OCI-LY7 (cell line): Measurements from ENCODE around the gene ZFYVE16. TPM values are rescaled to one million over a fixed set of nuclear protein-coding genes. Genes with fewer than 3 reads are reported as not detected.

Experiments
- BruUV-seq: library from RNA; stranded (reverse); fragments of 400-500 nt; replicated peaks from 2 replicates; lab custom pipeline; 2021; lab: Mats Ljungman, UMichigan
- CTCF ChIA-PET: fragments of 300-600 bp; sonication (Branson Sonifier 250); formaldehyde crosslinking; loops from one replicate; lab custom pipeline; 2022; ENCODE audit warnings: antibody characterized with exemption; ENCODE audit not compliant: unreplicated experiment; lab: Charles Lee
- POLR2A ChIA-PET: fragments of 300-600 bp; sonication (Branson Sonifier 250); formaldehyde crosslinking; loops from one replicate; lab custom pipeline; 2022; ENCODE audit warnings: antibody characterized with exemption; lab: Charles Lee
- DNase-seq: peaks from one replicate; pipeline ENCODE4 v3.0.0-alpha.2; 2015; ENCODE audit warnings: low spot score
- H2AFZ ChIP-seq: fragments of 200-600 bp; sonication (generic), shearing (Covaris generic); 2 replicates; pipeline ENCODE4 v1.6.1; 2014; ENCODE audit warnings: mild to moderate bottlenecking, antibody characterized with exemption, low read length, moderate library complexity
- H3K27ac ChIP-seq: fragments of 200-600 bp; sonication (generic); 2 replicates; pipeline ENCODE4 v1.5.1; 2014; ENCODE audit warnings: mixed run types, low read depth, mild to moderate bottlenecking, moderate library complexity, low read length, inconsistent platforms; ENCODE audit not compliant: poor library complexity, severe bottlenecking
- H3K36me3 ChIP-seq: fragments of 200-600 bp; sonication (generic); 2 replicates; pipeline ENCODE4 v1.6.1; 2014; ENCODE audit warnings: mild to moderate bottlenecking, antibody characterized with exemption, low read length, moderate library complexity, mixed read lengths; ENCODE audit not compliant: insufficient read depth
- H3K4me1 ChIP-seq: fragments of 200-600 bp; sonication (generic); 2 replicates; pipeline ENCODE4 v1.5.1; 2014; ENCODE audit warnings: mild to moderate bottlenecking, low read length; ENCODE audit not compliant: insufficient read depth, poor library complexity, severe bottlenecking
- H3K4me2 ChIP-seq: fragments of 200-600 bp; sonication (generic); 2 replicates; pipeline ENCODE4 v1.6.1; 2014; ENCODE audit warnings: mild to moderate bottlenecking, low read length
- H3K4me3 ChIP-seq: fragments of 200-600 bp; sonication (generic); 2 replicates; pipeline ENCODE4 v1.5.1; 2014; ENCODE audit warnings: mild to moderate bottlenecking, low read depth, low read length; ENCODE audit not compliant: poor library complexity, severe bottlenecking
- H3K79me2 ChIP-seq: fragments of 200-600 bp; sonication (generic); 2 replicates; pipeline ENCODE4 v1.6.1; 2016; ENCODE audit warnings: low read depth, mild to moderate bottlenecking, low read length, moderate library complexity, mixed read lengths; ENCODE audit not compliant: insufficient read depth
- H3K9me2 ChIP-seq: fragments of 200-600 bp; sonication (generic); 2 replicates; pipeline ENCODE4 v1.6.1; 2016; ENCODE audit warnings: mild to moderate bottlenecking, low read length, mixed read lengths; ENCODE audit not compliant: insufficient read depth
- H3K9me3 ChIP-seq: fragments of 200-600 bp; sonication (generic); 2 replicates; pipeline ENCODE4 v1.6.1; 2014; ENCODE audit warnings: mild to moderate bottlenecking, mixed run types, low read length, mixed read lengths
- H4K20me1 ChIP-seq: fragments of 200-600 bp; sonication (generic); 2 replicates; pipeline ENCODE4 v1.6.1; 2014; ENCODE audit warnings: mild to moderate bottlenecking, antibody characterized with exemption, low read length, moderate library complexity, mixed read lengths; ENCODE audit not compliant: insufficient read depth
- EZH2phosphoT487 ChIP-seq: fragments of 200-600 bp; sonication (generic); IDR thresholded peaks from 2 replicates; pipeline ENCODE4 v1.6.1; 2018; ENCODE audit warnings: low read depth, borderline replicate concordance, mild to moderate bottlenecking, mixed run types, antibody characterized with exemption, low read length, moderate library complexity, mixed read lengths
- intact Hi-C: fragments of 100-400 bp; cut with micrococcal nuclease; formaldehyde crosslinking; loops from one replicate; pipeline ENCODE4 v1.10.0; 2022; ENCODE audit not compliant: unreplicated experiment
- total RNA-seq, 2 experiments: library from RNA; depleted of rRNA in 1 of 2; stranded (reverse); fragments of >200 nt in 1 of 2; shearing (Covaris generic) in 1 of 2; gene quantifications; 2 replicates each; pipeline ENCODE4 v1.2.3, GENCODE V29; 2014 to 2022
- TF ChIP-seq, protein P1 (sequence below): fragments of 200-600 bp; sonication (generic); conservative IDR thresholded peaks from 2 replicates; pipeline ENCODE4 v1.5.1; 2014; ENCODE audit warnings: mild to moderate bottlenecking, antibody characterized with exemption, low read length, moderate library complexity, mixed read lengths

ZFYVE16 gene
- total RNA-seq, 2 experiments from 2014 or later, result 8.0 to 21.6 TPM

DNA sequence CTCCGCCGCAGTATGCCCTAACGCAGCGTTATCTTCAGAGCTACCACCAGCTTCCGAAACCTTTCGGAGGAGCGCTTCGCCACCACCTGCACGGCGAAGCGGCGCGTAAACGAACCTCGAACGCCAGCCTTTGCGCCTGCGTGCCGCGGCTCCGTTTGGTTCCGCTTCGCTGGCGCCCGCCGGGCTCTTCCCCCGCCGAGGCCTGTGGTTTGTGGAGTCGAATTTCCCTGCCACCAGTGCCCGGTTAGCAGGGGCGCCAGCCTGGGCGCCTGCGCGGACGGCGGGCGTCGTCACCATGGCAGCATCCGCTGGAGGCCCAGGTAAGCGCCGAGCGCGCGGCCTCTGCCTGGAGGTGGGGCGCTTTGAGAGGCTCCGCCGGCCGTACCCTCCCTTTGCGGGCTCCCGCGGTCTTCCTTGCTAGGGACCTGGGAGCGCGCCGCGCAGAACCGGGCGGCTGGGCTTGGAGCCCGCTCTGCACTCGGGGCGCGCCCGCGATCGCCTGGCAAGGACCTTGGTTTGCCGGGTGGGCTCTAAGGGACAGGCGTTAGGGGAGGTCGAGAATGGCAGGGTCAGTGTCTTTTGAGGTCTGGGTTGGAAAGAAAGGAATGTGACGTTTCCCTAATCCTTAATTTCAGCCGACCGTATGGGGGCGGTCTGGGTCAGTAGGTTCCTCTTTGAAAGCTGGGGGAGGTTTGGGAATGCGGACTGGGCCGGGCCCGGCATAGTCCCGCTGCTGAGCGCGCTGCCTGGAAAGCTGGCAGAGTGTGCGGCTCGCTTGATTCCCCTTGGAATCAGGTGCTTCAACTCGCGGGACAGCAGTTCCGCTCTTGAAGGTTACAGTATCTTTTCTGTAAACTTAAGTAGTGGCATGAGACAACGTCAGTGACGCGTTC is 80.2 kb downstream of the ZFYVE16 start, which contains the start of gene FAM151B:
TSS of gene FAM151B (plus strand) at position 272 of the 893 bp plus-strand sequence. CDS start at position 296, 24 bp downstream.
- no peaks in the 10 kb centered on the region for H4K20me1 ChIP-seq
- intact Hi-C loops, result loop anchor here (10.0 kb wide), 1 partner anchor 393 kb away; no protein-coding TSS in a partner anchor
- H3K9me2 ChIP-seq, result no peaks in the 10 kb centered on the region
- ChIA-PET CTCF (no interaction called here), POLR2A (interaction anchor here (0.5 to 0.9 kb wide), 3 partner anchors 8 to 80 kb away, joined by 3 read pairs; partner anchors contain the start of gene ZFYVE16)
- no peak within 1 kb of the TSS for H3K27ac ChIP-seq
- no peaks in the 10 kb centered on the region for H3K36me3 ChIP-seq
- peak within 1 kb of the TSS; percentile 45 for H2AFZ ChIP-seq
- no peaks in the 10 kb centered on the region for H3K79me2 ChIP-seq
- peak; percentile 51 for DNase-seq
- TF ChIP-seq, protein P1, sequence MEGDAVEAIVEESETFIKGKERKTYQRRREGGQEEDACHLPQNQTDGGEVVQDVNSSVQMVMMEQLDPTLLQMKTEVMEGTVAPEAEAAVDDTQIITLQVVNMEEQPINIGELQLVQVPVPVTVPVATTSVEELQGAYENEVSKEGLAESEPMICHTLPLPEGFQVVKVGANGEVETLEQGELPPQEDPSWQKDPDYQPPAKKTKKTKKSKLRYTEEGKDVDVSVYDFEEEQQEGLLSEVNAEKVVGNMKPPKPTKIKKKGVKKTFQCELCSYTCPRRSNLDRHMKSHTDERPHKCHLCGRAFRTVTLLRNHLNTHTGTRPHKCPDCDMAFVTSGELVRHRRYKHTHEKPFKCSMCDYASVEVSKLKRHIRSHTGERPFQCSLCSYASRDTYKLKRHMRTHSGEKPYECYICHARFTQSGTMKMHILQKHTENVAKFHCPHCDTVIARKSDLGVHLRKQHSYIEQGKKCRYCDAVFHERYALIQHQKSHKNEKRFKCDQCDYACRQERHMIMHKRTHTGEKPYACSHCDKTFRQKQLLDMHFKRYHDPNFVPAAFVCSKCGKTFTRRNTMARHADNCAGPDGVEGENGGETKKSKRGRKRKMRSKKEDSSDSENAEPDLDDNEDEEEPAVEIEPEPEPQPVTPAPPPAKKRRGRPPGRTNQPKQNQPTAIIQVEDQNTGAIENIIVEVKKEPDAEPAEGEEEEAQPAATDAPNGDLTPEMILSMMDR, result no peak
- TF ChIP-seq EZH2phosphoT487, result no peak
- BruUV-seq, result no TSS peak
- 0 out of 2 replicates have a peak, but pooled peaks cover 2% of the 10 kb centered on the region for H3K9me3 ChIP-seq
- H3K4me1 ChIP-seq, result no peaks in the 10 kb centered on the region
- H3K4me2 ChIP-seq, result peak within 1 kb of the TSS; percentile 58
- peak within 1 kb of the TSS; percentile 54 for H3K4me3 ChIP-seq

DNA sequence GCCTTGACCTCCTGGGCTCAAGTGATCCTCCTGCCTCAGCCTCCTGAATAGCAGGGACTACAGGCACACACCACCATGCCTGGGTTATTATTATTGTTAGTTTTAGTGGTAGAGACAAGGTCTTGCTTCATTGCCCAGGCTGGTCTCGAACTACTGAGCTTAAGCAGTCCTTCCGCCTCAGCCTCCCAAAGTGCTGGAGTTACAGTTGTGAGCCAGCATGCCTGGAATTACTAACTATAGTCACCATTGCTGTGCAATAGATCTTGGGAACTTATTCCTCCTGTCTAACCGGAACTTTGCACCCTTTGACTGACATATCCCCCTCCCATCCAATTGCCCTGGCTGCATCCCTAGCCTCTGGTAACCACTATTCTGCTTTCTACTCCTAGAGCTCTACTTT is 83.4 kb downstream of the ZFYVE16 start:
- Histone ChIP-seq H4K20me1 (no peaks in the 10 kb centered on the region), H3K4me1 (no peaks in the 10 kb centered on the region), H3K36me3 (no peaks in the 10 kb centered on the region), H3K9me3 (no peaks in the 10 kb centered on the region), H3K4me2 (no peak overlapping the region), H3K9me2 (no peaks in the 10 kb centered on the region), H3K4me3 (no peak overlapping the region), H3K27ac (no peak overlapping the region), H2AFZ (no peak overlapping the region), H3K79me2 (no peaks in the 10 kb centered on the region)
- BruUV-seq, result no TSS peak
- intact Hi-C loops, result no loop called here
- DNase-seq, result no peak
- CTCF ChIA-PET, result no interaction called here
- no peak for TF ChIP-seq EZH2phosphoT487
- TF ChIP-seq, protein P1, result no peak
- POLR2A ChIA-PET, result no interaction called here
